ENCODE measurements around the gene CAMK2B.

GRCh38 chr7:44182827-44183226 lies 142.6 kb downstream of the CAMK2B start:
- no peak for TF ChIP-seq CTCF (IDR thresholded peaks at IDR 0.05 in 4 of 5, conservative IDR thresholded peaks at IDR 0.05 in 1 of 5)
- no peak for TF ChIP-seq POLR2A (IDR thresholded peaks at IDR 0.05)

Data from gastrocnemius medialis (tissue), 4 donors.